ENCODE data around the gene OR52A1. TPM values are rescaled to one million over a fixed set of nuclear protein-coding genes. Genes with fewer than 3 reads are reported as not detected.

Gene OR52A1
- total and polyA plus RNA-seq, 2 donors from 2014 or later: not detected

GRCh38 chr11:5192738-5193137 is 38.2 kb upstream of the OR52A1 start:
- FAIRE-seq: no peak
- intact Hi-C loops (cut with DNase I): no loop called here
- no peak for DNase-seq
- H3K27ac ChIP-seq (ENCODE audit: low read depth in 2 of 2, low read length in 2 of 2): no peak overlapping the region
- no peak overlapping the region for H3K4me3 ChIP-seq (ENCODE audit: low read length in 3 of 3)
- H3K27me3 ChIP-seq (ENCODE audit: control insufficient read depth, insufficient read depth, low read length): no peaks in the 10 kb centered on the region
- no peaks in the 10 kb centered on the region for H3K4me1 ChIP-seq (ENCODE audit: control insufficient read depth in 2 of 3, insufficient read depth in 2 of 3, low read depth in 1 of 3, low read length in 3 of 3)
- TF ChIP-seq CTCF (IDR thresholded peaks at IDR 0.05; ENCODE audit: borderline replicate concordance, extremely low read depth, insufficient read depth): no peak
- H3K9me3 ChIP-seq (ENCODE audit: control insufficient read depth in 2 of 3, insufficient read depth in 1 of 3, low read length in 3 of 3): peaks cover 0 to 8% (median 0%) of the 10 kb centered on the region in 3 donors
- no peak overlapping the region for H3K9ac ChIP-seq (ENCODE audit: low read length in 3 of 3)
- no peaks in the 10 kb centered on the region for H3K36me3 ChIP-seq (ENCODE audit: control insufficient read depth in 2 of 3, insufficient read depth in 3 of 3, low read length in 3 of 3)

GRCh38 chr11:5188201-5188600 is 33.6 kb upstream of the OR52A1 start:
- intact Hi-C loops (cut with DNase I): no loop called here
- Histone ChIP-seq H3K4me1 (ENCODE audit: control insufficient read depth in 2 of 3, insufficient read depth in 2 of 3, low read depth in 1 of 3, low read length in 3 of 3) (no peaks in the 10 kb centered on the region), H3K27me3 (ENCODE audit: control insufficient read depth, insufficient read depth, low read length) (no peaks in the 10 kb centered on the region), H3K9ac (ENCODE audit: low read length in 3 of 3) (no peak overlapping the region), H3K4me3 (ENCODE audit: low read length in 3 of 3) (no peak overlapping the region), H3K9me3 (ENCODE audit: control insufficient read depth in 2 of 3, insufficient read depth in 1 of 3, low read length in 3 of 3) (peaks cover 0 to 5% (median 0%) of the 10 kb centered on the region in 3 donors), H3K36me3 (ENCODE audit: control insufficient read depth in 2 of 3, insufficient read depth in 3 of 3, low read length in 3 of 3) (no peaks in the 10 kb centered on the region), H3K27ac (ENCODE audit: low read depth in 2 of 2, low read length in 2 of 2) (no peak overlapping the region)
- DNase-seq (no peak), FAIRE-seq (no peak)
- no peak for TF ChIP-seq CTCF (IDR thresholded peaks at IDR 0.05; ENCODE audit: borderline replicate concordance, extremely low read depth, insufficient read depth)

- no peak for TF ChIP-seq CTCF (IDR thresholded peaks at IDR 0.05; ENCODE audit: borderline replicate concordance, extremely low read depth, insufficient read depth)
- Histone ChIP-seq H3K27ac (ENCODE audit: low read depth in 2 of 2, low read length in 2 of 2) (no peak overlapping the region), H3K9me3 (ENCODE audit: control insufficient read depth in 2 of 3, insufficient read depth in 1 of 3, low read length in 3 of 3) (no peaks in the 10 kb centered on the region), H3K4me1 (ENCODE audit: control insufficient read depth in 2 of 3, insufficient read depth in 2 of 3, low read depth in 1 of 3, low read length in 3 of 3) (no peaks in the 10 kb centered on the region), H3K36me3 (ENCODE audit: control insufficient read depth in 2 of 3, insufficient read depth in 3 of 3, low read length in 3 of 3) (no peaks in the 10 kb centered on the region), H3K27me3 (ENCODE audit: control insufficient read depth, insufficient read depth, low read length) (no peaks in the 10 kb centered on the region), H3K4me3 (ENCODE audit: low read length in 3 of 3) (no peak overlapping the region), H3K9ac (ENCODE audit: low read length in 3 of 3) (no peak overlapping the region)
- DNase-seq (no peak), FAIRE-seq (no peak)
- intact Hi-C loops (cut with DNase I): no loop called here
Observed at GRCh38 chr11:5178046-5178837, 23.7 kb upstream of the OR52A1 start.
